OCI-M2 (cell line): Measurements from ENCODE around the gene NKX1-2.

Source experiments
- DNase-seq: peaks from one replicate; lab custom pipeline; 2025; ENCODE audit not compliant: unreplicated experiment; lab: John Stamatoyannopoulos, UW

The NKX1-2 gene

DNA sequence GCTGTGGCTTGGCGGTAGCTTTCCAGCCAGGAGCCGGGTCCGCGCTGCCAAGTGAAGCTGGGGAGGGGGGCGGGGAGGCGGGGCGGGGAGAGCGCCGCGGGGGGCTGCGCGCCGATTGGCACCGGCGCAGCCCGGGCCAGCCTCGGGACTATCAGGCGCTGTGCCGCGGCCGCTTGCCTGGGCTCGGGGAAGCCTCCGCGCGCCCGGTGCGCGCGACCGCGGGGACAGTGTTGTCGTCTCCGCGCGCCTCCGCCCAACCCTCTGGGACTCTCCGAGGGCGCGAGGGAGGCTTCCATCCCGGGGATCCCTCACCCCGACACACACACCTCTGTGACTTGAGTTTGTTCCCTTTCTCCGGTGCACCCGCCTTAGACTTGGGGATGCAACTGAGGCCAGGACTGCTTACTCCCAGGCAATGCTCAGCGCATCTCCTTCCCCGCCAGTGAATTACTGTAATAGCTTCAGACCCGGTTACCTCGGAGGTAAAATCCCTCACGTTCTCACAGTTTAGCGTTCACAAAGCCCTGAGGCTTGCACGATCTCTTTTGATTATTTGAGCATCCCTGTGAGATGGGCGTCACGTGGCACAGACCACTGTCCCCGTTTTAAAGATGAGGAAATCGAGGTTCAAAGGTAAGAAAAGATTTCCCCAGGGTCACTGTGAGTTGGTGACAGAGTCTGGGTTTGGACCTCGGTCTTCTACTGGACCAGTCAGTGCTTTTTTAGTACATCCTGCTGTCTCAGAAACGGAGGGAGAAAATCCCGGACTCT, at the start of gene NKX1-2:
NKX1-2 (minus strand) TSS at position 24 of the 771 bp plus-strand sequence. CDS start 92 bp downstream, outside the sequence.
- DNase-seq = no peak

DNA sequence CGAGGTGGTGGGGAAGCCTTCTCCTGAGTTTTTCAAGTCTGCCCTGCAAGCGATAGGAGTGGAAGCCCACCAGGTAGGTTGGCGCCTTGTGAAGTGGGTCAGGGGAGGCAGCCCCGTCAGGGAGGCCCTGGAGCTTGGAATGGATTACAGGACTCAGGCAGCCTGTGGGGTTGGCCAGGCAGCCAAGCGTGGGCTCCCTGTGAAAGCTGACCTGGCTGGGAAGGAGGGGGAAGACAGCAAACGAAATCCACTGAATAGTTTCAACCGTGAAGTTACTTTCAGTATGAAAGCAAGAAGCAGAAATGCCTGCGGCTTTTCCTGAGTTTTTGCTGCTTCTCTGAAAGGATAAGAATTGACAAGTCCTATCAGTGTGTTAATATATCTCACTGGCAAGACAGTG, 48.2 kb upstream of the NKX1-2 start:
- no peak for DNase-seq

DNA sequence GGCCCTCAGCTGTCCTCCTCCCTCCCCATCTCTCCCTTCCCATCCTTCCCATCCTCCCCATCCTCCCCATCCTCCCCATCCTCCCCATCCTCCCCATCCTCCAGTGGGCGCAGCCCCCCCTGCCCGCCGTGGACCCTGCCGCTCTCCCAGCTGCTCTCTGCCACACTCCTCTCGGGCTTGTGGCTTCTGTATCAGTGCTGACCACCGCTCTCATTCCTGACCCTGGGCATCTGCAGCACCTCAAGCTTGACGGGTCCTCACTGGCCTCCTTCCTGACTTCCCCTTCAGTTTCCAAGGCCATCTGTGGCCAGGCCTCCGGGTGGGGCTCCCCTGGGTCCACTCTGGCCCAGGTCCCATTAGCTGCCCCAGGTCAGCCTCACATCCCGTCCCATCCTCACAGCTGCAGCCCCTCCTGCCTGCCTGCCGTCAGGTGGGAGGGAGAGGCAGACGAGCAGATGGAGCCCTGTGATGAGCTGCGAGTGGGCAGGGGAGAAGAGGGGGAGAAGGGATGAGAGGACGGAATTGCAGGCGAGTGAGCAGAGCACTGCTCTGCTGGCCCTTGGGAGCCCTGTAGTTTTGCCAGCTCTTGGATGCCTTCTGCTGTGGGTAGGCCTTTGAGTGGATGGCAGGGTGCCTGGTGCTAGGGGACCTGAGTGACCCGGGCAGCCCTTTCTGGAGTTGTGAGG, 47.5 kb upstream of the NKX1-2 start:
- DNase-seq = no peak

DNA sequence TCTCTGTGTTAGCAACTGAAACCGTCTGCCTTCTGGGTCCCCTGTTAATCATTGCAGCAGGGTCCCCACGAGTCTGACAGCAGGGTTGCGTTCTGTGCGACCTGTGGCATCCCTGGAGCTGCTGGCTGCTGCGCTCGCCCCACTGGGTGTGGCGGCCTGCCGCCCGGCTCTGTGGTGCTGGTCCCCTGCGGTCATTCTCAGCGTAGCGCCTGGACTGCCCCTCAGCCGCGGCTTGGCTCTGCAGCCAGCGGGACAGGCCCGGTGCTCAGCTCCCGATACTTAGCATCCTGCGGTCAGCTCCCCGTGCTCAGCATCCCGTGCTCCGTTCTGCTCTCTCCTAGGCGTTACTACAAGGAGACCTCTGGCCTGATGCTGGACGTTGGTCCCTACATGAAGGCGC, 46.8 kb upstream of the NKX1-2 start:
- no peak for DNase-seq

DNA sequence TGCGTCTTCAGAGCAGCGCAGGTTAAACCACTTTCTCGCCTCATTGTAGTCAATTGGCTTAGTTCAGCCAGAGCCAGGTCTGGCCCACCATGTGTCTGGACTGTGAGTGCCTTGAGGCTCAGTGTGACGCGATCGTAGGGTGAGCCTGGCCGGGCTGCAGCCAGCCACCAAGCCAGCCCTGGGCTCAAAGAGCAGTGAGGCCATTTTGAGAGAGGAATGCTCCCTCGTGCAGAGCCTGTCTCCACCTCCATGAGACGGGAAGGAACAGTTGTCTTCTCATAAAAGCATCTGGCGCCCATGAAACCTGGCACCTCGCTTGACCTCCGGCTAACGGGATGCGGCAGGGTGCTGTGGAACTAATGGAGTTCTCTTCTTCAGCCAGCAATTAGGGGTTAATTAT, 46.3 kb upstream of the NKX1-2 start:
- no peak for DNase-seq

DNA sequence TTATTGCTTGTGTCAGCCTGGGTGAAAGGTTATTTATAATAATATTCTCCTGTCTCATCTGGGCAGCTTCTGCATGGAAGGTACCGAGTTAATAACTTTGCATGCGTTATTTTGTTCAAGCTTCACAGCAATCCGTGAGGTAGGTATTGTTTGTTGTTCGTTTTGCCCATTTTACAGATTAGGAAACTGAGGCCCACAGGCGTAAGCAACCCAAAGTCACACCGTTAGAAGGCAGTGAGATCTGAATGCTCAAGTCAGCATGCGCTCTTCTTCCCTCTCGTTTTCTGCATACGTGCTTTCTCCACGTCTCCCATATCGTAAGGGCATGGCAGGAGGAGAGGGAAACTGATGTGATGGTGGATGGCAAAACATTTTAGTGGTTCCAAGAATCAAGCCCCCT, 45.9 kb upstream of the NKX1-2 start:
- DNase-seq = no peak

DNA sequence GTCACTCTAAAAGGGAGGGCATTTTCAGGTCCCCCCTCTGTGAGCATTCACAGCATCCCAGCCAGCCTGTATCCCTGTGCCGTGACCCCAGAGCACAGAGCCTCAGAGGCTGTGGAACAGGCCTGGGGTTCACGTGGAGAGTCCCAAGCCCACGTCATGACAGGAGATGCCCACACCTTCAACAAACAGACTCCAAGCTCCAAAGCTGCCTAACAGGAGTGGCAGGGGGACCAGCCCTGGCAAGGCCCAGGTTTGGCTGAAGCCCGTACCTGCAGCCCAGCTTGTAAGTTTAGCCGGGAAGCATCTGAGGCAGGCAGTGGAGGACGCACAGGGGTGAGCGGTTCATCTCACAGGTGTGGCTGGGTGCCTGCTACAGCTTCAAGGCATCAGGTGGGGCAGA, 45.3 kb upstream of the NKX1-2 start:
- no peak for DNase-seq

DNA sequence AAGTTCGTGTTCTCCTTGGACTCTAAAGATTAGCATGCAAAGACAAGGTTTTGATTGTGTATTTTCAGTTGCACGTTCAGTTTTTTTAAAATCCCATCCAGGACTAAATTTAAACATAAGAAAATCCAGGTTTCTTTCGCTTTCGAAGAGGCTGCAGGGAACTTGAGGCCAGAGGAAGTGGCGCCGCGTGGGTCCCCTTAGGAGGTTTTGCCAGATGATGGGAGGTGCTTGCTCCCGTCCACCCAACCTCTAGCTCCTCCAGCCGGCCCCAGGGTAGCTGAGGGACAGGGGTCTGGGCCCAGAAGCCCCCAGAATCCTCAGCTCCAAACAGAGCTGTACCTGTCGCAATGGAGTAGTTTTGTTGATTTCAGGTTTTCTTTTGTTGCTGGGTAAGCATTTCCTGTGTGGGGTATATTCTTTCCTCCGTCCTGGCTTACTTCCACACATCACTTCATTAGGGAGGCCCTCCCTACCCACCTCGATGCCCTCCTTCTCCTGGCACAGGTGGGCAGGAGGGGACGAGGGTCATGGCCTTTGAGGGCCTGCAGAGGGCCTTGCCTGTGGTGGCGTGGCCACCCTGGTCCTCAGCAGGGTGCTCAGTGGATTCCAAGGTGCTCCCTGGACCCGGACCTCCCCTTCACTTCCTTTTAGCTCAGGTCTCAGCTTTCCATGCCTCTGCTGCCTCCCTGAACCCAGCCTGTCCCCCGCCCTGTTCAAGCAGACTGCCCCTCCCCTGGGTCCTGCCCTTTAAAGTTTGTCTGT, 44.4 kb upstream of the NKX1-2 start:
- no peak for DNase-seq

DNA sequence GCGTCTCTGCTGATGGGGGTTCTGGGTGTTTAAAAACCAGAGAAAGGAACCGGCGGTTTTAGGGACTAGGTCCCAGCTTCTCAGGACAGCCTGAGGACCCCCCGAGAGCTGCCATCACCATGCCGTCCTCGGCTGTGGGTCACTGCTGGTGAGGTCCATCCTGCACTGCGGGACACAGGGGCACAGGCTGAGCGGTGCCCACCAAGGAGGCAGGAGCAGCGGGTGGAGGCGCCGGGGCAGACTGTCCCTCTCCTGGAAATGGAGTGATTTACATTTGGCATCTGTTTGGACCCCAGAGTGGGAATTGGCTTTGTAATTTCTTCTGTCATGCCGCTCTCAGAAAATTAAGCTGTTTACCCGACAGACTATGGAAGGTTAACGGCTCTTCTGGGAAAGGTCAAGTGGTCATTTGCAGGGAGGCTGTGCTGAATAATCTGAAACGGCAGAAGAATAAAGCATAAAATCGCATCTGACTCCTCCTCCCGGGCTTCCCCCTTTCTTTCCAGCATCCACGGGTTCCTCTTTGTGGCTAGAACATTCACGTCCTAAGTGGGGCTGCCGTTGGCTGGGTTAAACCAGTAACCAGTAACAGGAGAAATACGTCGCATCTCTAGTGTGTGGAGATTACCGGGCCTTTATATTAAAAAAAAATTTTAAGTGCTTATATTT, 43.5 kb upstream of the NKX1-2 start:
- DNase-seq = no peak

DNA sequence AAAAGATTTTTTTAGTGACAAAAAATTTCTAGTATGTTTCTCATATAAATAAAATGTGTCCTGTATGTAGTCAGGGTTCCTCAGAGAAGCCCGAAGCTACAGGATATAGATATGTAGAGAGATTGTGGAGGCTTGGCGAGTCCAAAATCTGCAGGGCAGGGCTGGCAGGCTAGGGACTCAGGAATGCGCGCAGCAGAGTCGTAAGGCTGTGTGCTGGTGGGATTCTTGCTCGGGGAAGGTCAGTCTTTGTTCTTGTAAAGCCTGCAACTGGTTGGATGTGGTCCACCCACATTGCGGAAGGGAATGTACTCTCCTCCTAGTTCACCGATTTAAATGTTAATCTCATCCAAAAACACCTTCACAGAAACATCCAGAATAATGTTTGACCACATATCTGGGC, 42.4 kb upstream of the NKX1-2 start:
- DNase-seq = no peak

DNA sequence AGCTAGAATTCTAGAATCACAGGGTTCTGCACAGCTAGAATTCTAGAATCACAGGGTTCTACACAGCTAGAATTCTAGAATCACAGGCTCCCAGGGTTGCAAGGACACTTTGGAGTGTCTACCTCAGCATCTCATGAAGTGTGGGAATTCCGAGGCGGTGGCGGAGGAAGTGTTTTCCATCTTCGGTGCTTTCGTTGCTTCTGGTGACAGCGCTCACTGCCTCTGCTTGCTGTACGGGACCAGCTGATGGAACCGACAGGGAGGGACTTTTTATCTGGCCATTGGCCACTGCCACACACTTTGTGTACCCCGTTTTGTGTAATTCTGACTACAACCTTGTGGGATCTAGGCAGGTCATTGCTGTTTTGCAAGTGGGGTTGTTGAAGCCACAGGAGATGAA, 41.3 kb upstream of the NKX1-2 start:
- no peak for DNase-seq

DNA sequence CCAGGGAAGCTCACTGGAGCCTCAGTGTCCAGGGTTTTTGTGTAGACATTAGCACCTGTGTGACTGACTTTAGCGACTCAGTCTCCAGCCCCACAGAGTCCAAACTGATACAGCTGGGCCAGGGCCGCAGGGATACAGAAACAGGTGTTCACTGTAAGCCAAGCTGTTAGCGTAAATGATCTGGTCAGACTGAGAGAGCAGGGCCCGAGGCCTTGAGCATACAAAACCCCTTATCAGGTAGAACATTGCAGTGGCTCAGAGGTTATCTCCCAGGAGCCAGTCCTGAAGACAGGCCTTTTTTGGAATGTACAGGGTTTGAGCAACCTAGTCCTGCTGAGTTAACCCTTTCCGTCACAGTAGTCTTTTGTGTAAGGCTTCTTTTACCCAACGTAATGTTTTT, 36.8 kb upstream of the NKX1-2 start:
- no peak for DNase-seq

DNA sequence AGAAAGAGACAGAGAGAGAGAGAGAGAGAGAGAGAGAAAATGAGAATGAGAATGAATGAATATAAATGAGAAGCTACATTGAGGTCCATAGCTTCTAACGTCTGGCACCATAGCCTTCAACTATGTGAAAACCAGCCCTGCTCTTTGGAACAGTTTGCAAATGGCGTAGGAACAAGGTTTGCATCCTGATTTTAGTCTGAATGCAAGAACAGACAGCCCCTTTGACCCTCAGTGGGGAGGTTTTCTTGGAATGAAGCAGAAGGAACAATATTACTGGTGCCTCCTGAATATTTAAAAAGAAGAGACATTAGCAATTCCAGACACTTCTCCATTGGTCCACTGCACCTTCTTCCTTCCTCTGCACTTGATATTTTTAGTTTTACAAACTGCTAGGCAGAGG, 34.8 kb upstream of the NKX1-2 start:
- DNase-seq = no peak

DNA sequence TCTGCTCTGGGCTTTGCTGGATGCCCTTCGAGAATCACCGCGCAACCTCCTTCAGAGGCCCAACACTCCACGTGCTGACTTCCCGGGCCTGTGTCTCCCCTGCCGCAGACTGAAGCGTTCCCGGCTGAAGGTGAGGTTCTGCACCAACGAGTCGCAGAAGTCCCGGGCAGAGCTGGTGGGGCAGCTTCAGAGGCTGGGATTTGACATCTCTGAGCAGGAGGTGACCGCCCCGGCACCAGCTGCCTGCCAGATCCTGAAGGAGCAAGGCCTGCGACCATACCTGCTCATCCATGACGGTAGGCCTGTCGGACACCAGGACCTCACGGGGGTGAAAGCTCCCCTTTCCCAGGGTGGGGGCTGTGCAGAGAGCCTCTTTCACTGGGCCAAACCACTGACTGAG, 34.2 kb upstream of the NKX1-2 start:
- no peak for DNase-seq

DNA sequence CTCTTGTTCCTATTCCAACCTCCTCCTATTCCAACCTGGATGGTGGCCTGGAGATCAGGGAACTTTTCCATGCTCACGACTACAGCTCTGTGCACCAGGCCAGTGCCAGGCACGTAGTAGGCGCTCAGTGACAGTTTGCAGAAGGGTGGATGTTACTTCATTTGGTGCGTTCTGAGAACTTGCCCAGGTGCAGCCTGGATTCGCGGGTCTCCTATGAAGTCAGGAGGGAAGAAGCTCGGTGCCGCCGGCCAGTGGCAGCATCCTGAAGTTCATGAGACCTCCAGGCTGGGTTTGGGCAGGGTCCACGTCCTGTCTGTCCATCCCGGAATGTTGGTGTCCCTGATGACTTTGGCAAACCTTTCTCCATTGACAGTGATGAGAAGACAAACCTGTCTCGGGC, 33.0 kb upstream of the NKX1-2 start:
- no peak for DNase-seq

DNA sequence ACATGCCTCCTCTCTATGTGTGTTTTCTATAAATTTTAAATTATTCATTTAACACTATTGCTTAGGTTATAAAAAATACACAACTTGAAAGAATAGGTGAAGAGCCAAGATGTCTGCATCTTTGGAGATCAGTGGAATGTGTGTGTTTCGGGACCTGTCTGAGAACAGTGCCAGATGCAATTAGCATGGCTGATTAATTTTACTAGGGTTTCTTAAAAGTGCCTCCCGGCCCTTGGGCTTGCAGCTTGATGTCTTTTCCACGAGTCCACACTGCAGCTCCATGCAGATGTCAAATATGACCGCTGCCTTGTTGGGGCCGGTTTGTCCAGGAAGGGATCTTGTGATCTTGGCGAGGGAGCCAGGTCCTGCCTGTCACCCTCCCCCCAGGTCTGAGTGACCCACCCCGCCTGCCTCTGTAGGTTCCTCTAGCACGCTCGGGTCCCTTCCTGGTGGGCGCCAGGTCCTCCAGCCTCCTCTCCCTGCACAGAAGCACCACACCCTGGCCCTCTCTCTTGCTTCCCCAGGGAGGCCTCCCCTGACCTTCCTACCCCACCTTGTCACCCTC, 32.5 kb upstream of the NKX1-2 start:
- DNase-seq = no peak

DNA sequence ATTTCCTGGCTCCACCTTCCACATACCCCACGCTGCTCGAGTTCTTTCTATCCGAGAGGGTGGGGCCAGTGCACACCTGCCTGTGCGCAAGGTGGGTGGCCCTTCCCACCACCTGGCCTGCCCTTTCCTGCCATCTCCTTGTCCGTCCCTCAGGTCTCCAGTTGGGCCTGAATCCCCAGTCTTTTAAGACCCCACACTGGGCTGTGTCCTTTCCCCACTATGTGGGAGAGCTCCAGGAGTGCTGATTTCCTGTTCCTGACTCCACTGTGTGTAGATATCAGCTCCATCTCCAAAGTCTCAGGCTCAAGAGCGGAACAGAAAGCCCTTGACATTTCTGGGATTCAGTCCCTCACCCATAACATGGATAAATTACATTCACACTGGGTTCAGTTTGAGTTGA, 31.9 kb upstream of the NKX1-2 start:
- no peak for DNase-seq

DNA sequence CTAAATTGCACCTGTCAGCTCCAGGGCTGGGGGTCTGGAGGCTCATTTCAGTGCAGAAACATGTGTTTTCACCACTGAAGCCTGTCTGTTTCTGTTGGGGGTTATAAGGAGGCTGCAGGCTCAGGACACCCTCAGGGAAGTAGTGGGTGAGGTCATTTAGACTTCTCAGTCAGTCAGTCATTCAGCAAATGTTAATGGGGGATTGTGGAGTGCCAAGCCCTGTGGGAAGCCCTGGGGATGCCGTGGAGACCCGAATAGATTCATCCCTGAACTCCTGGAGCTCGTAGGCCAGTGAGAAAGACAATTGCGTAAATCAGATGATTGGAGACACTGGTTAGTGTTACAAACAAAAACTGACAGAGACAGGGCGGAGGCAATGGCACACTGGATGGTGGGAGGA, 31.0 kb upstream of the NKX1-2 start:
- DNase-seq = no peak

DNA sequence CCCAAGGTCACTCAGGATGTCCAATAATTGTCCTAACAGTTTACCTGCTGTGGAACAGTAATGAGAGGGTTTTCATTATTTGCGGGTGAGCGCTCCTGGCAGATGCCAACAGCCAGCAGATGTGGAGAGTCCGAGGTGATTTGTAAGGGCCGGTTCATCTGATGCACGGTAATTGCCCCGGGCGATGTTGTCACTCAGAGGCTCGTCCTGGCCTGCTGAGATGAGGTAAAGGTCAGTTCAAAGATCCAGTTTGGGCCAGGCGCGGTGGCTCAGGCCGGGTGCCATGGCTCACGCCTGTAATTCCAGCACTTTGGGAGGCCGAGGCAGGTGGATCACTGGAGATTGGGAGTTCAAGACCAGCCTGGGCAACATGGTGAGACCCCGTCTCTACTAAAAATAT, 28.7 kb upstream of the NKX1-2 start:
- DNase-seq = no peak

DNA sequence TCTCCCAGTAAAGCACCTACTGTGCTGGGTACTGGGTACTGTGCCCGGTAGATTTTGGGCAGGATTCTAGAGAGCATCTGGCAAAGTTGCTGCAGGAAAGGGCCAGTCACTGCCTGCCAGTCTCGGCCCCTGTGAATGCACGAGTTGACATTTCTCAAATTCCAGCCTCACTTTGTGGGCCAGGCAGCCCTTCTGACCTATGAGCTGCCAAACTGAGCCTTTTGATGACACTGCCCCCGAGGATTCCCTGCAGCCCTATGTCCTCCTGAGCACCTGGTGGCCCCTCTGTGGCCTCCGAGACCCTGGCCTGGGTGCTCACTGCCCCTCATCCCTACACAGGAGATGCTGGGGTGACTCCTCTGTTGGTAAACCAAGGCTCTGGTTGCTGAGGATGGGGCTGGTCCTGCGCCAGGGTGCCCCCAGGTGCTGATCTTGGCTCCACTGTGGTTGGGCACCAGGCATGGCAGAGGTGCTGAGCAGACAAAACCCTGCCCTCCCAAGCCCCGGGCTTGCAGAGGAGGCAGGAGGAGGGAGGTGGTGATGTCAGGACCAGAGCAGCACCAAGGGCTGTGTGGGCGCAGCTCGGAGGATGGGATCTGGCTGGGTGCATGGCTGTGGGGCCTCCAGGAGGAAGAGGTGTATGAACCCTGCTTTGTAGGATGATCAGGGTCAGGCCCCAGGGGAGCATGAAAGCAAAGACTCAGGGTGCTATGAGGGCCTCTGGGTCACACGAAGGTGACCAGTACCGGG, 28.0 kb upstream of the NKX1-2 start:
- no peak for DNase-seq
